Right atrium auricular region (tissue), 2 donors: ENCODE results near the gene SWSAP1. TPM values are rescaled to one million over a fixed set of nuclear protein-coding genes. Genes with fewer than 3 reads are reported as not detected.

Source experiments
- DNase-seq: peaks from one replicate; pipeline ENCODE4 v3.0.0-alpha.2; 2019; ENCODE audit warnings: low spot score
- H3K27ac ChIP-seq, 2 donors: fragments of 200-600 bp; sonication (generic); 1 replicate in 1 of 2; 2 replicates in 1 of 2; pipeline ENCODE4 v1.5.1; 2016 to 2019
- H3K27me3 ChIP-seq, 2 donors: fragments of 200-600 bp; sonication (generic); one replicate each; pipeline versions ENCODE4 v1.5.1 to v1.6.0; 2017 to 2019
- H3K36me3 ChIP-seq: fragments of 200-600 bp; sonication (generic); one replicate; pipeline ENCODE4 v1.5.1; 2016
- H3K4me1 ChIP-seq, 2 donors: fragments of 200-600 bp; sonication (generic); one replicate each; pipeline versions ENCODE4 v1.5.1 to v1.6.0; 2017 to 2019
- H3K4me3 ChIP-seq, 2 donors: fragments of 200-600 bp; sonication (generic); 1 replicate in 1 of 2; 2 replicates in 1 of 2; pipeline ENCODE4 v1.5.1; 2017 to 2019; ENCODE audit warnings: mild to moderate bottlenecking in 1 of 2, moderate library complexity in 1 of 2
- H3K9me3 ChIP-seq, 2 donors: fragments of 200-600 bp; sonication (generic); one replicate each; pipeline ENCODE4 v1.5.1; 2019
- total RNA-seq, 2 donors: library from RNA; depleted of rRNA; stranded (reverse); fragments of >200 nt; gene quantifications; one replicate each; pipeline ENCODE4 v1.1.0, GENCODE V29; 2016
- TF ChIP-seq, protein P1 (sequence below), 2 donors: fragments of 200-600 bp; sonication (generic); IDR thresholded peaks; one replicate each; pipeline ENCODE4 v1.5.1; 2019; ENCODE audit warnings: antibody characterized with exemption in 2 of 2

SWSAP1 gene
- total RNA-seq: 1 to 10 TPM in 1 of 2 donors, under 1 TPM in 1; 0.44 to 1.5 TPM

DNA sequence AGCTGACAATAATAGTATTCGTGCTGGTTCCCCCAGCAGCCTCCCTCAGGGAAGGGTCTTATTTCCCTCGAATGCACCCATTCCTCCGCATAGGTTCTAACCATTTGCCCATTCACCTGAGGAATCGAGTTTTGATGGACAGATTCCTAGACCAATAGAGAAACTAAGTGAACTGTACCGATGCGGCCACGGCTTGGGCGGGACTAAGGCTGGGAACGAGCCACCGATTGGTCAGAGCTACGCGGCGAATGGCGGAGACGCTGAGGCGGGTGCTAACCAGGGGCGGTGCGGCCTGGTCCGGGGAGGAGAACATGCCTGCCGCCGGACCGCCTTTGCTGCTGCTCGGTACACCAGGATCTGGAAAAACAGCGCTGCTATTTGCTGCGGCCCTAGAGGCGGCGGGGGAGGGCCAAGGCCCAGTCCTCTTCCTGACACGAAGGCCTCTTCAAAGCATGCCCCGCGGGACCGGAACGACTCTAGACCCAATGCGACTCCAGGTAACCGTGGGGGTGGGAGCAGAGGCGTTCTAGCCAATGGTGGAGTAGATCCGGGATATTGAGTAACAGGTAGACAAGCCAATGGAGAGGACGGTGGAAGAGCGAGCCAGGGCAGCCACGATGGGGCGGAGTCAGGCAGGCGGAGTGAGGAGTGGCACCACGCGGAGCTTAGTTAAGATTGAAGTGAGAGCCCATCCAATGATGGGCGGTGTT, at the start of gene SWSAP1:
SWSAP1 (plus strand) TSS at position 234 of the 710 bp plus-strand sequence; CDS start at position 249, 15 bp downstream.
- Histone ChIP-seq H3K4me3 (peak within 1 kb of the TSS; percentile 67 to 71), H3K36me3 (no peaks in the 10 kb centered on the region), H3K27me3 (no peaks in the 10 kb centered on the region), H3K27ac (peak within 1 kb of the TSS; percentile 94 to 98), H3K4me1 (peaks cover 0 to 40% of the 10 kb centered on the region in 2 donors), H3K9me3 (no peaks in the 10 kb centered on the region)
- TF ChIP-seq, protein P1, sequence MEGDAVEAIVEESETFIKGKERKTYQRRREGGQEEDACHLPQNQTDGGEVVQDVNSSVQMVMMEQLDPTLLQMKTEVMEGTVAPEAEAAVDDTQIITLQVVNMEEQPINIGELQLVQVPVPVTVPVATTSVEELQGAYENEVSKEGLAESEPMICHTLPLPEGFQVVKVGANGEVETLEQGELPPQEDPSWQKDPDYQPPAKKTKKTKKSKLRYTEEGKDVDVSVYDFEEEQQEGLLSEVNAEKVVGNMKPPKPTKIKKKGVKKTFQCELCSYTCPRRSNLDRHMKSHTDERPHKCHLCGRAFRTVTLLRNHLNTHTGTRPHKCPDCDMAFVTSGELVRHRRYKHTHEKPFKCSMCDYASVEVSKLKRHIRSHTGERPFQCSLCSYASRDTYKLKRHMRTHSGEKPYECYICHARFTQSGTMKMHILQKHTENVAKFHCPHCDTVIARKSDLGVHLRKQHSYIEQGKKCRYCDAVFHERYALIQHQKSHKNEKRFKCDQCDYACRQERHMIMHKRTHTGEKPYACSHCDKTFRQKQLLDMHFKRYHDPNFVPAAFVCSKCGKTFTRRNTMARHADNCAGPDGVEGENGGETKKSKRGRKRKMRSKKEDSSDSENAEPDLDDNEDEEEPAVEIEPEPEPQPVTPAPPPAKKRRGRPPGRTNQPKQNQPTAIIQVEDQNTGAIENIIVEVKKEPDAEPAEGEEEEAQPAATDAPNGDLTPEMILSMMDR (IDR thresholded peaks at IDR 0.05): no peak
- peak; percentile 99 for DNase-seq

DNA sequence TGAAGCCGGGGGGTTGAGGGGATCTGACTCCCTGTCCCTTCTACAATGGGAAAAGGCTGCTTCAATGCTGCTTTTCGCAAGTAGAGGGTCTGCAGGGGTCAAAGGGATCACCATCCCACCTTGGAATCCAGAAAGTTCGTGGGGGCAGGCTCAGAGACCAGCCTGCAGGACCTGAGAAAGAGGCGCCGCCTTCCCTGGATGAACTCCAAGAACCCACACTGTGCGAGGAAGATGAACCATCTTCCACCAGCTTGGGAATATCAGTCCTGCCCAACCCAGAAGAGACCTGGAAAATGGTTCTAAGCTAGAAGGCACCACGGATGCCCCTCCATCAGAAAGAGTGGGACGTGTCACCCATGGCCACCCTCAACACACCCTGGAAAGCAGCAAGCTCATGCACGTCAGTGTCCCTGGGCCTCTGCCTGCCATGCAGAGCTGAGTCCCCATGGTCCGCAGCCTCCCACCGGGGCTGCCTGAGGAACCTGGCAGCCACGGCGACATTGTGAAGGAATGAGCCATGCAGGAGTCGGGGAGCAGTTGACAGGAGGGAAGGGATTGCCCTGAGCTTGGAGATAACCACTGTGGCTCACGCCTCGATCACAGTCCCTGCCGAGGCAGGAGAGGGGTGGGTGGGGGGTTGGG, 49.6 kb upstream of the SWSAP1 start:
- no peaks in the 10 kb centered on the region for H3K27me3 ChIP-seq
- H3K9me3 ChIP-seq: no peaks in the 10 kb centered on the region
- H3K27ac ChIP-seq: peak overlapping the region; percentile 67 to 75
- H3K4me3 ChIP-seq: no peak overlapping the region
- no peak for DNase-seq
- peaks cover 31% of the 10 kb centered on the region for H3K36me3 ChIP-seq
- TF ChIP-seq, protein P1 (IDR thresholded peaks at IDR 0.05): no peak
- H3K4me1 ChIP-seq: peaks cover 0 to 20% of the 10 kb centered on the region in 2 donors

DNA sequence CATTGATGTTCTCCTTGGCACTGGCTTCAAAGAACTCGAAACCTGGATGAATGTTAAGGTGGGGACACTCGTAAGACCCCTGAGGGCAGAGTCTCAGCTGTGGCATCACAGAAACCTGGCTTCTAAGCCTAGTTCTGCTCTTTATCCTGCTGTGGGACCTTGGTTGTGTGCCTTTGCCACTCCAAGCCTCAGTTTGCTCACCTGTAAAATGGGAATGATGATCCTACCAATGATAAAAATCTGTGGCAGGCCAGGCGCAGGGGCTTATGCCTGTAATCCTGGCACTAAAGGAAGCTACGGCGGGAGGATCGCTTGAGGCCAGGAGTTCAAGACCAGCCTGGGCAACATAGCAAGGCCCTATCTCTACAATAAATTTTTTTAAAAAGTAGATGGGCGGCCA, 48.9 kb upstream of the SWSAP1 start:
- no peak overlapping the region for H3K4me3 ChIP-seq
- H3K9me3 ChIP-seq: no peaks in the 10 kb centered on the region
- H3K4me1 ChIP-seq: peaks cover 0 to 20% of the 10 kb centered on the region in 2 donors
- peaks cover 36% of the 10 kb centered on the region for H3K36me3 ChIP-seq
- no peak overlapping the region for H3K27ac ChIP-seq
- DNase-seq: no peak
- TF ChIP-seq, protein P1 (IDR thresholded peaks at IDR 0.05): no peak
- H3K27me3 ChIP-seq: no peaks in the 10 kb centered on the region

GRCh38 chr19:11330127-11330526, 44.3 kb upstream of the SWSAP1 start:
- H3K27ac ChIP-seq: no peak overlapping the region
- no peaks in the 10 kb centered on the region for H3K9me3 ChIP-seq
- no peaks in the 10 kb centered on the region for H3K27me3 ChIP-seq
- TF ChIP-seq, protein P1 (IDR thresholded peaks at IDR 0.05): no peak
- no peak for DNase-seq
- no peaks in the 10 kb centered on the region for H3K4me1 ChIP-seq
- H3K36me3 ChIP-seq: peaks cover 62% of the 10 kb centered on the region
- H3K4me3 ChIP-seq: no peak overlapping the region

GRCh38 chr19:11331502-11331901, 43.0 kb upstream of the SWSAP1 start:
- DNase-seq: no peak
- Histone ChIP-seq H3K9me3 (no peaks in the 10 kb centered on the region), H3K27ac (no peak overlapping the region), H3K27me3 (no peaks in the 10 kb centered on the region), H3K4me1 (no peaks in the 10 kb centered on the region), H3K36me3 (peaks cover 60% of the 10 kb centered on the region), H3K4me3 (no peak overlapping the region)
- TF ChIP-seq, protein P1 (IDR thresholded peaks at IDR 0.05): no peak
